ENCODE results near the gene RAP1A. TPM values are rescaled to one million over a fixed set of nuclear protein-coding genes. Genes with fewer than 3 reads are reported as not detected.
"Not testable (repeated sequence)": the region's sequence is repeated elsewhere in the genome, so short reads cannot be mapped to it uniquely, and the experiment has no call there.

The RAP1A gene
- polyA plus RNA-seq, 1 donor = 50.2 TPM

DNA sequence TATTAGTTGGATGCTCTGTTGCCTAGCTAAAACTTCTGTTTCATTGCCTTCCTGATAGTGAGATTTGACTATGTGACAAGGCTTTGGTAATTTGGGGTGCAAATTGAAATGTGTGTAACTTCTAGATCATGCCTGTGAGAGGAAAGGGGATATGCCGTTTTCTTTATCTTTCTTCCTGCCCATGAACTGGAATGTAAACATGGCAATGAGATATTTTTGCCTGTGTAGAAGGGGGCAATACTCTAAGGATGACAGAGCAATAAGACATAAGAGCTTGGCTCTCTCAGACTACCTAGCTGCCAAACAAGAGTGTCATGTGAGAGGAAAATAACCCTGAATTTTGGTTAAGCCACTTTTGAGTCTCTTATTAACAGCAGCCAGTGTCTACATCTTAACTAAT lies 49.7 kb downstream of the RAP1A start:
- no peak for DNase-seq

DNA sequence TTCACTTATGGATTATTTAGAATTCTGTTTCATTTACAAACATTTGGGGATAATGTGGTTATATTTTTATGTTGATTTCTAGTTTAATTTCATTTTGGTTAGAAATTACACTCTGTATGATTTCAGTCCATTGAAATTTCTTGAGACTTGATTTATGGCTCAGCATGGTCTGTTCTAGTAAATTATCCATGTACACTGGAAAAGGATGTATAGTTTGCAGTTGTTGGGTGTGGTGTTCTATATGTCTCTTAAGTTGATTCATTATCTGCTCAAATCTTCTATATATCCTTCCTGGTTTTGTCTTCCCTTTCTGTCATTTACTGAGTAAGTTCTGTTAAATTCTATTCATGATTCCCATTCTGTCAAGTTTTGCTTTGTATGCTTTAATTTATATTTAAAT lies 52.3 kb downstream of the RAP1A start:
- DNase-seq = no peak

GRCh38 chr1:111672331-111672730 lies 52.7 kb downstream of the RAP1A start:
- peak; percentile 9 for DNase-seq

- no peak for DNase-seq
Observed at GRCh38 chr1:111677604-111678003, 58.0 kb downstream of the RAP1A start.

DNA sequence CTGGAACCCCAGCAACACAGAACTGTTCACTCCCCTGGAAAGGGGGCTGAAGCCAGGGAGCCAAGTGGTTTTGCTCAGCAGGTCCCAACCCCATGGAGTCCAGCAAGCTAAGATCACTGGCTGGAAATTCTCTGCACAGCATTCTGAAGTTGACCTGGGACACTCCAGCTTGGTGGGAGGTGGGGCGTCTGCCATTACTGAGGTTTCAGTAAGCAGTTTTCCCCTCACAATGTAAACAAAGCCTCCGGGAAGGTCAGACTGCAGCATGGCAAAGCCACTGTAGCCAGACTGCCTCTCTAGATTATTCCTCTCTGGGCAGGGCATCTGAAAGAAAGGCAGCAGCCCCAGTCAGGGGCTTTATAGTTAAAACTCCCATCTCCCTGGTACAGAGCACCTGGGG lies 60.0 kb downstream of the RAP1A start:
- DNase-seq = no peak

- DNase-seq = not testable (repeated sequence)
Observed at GRCh38 chr1:111680212-111680800, 60.7 kb downstream of the RAP1A start.

DNA sequence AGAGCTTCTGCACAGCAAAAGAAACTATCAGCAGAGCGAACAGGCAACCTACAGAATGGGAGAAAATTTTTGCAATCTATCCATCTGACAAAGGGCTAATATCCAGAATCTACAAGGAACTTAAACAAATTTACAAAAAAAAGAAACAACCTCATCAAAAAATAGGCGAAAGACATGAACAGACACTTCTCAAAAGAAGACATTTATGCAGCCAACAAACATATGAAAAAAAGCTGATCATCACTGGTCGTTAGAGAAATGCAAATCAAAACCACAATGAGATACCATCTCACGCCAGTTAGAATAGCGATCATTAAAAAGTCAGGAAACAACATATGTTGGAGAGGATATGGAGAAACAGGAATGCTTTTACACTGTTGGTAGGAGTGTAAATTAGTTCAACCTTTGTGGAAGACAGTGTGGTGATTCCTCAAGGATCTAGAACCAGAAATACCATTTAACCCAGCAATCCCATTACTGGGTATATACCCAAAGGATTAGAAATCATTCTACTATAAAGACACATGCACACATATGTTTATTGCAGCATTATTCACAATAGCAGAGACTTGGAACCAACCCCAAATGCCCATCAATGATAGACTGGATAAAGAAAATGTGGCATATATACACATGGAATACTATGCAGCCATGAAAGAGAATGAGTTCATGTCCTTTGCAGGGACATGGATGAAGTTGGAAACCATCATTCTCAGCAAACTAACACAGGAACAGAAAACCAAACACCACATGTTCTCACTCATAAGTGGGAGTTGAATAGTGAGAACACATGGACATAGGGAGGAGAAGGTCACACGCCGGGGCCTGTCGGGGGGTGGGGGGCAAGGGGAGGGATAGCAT lies 65.9 kb downstream of the RAP1A start:
- not testable (repeated sequence) for DNase-seq

- DNase-seq = peak; percentile 69
Observed at GRCh38 chr1:111690306-111690617, 70.7 kb downstream of the RAP1A start.

- no peak for DNase-seq
Observed at GRCh38 chr1:111691886-111692285, 72.3 kb downstream of the RAP1A start.

DNA sequence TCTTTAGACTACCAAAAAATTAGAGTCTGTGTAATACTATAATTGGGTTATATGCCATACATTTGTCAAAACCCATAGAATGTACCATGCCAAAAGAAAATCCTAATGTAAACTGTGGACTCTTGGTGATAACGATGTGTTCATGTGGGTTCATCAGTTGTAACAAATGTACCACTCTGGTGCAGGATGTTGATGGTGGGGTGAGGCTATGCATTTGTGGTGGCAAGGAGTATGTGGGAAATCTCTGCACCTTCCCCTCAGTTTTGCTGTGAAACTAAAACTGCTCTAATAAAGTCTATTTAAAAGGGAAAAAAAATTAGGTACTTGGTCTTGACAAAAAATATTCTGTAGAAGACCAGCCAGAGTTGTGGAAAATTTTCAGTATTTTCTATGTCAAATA lies 76.2 kb downstream of the RAP1A start:
- DNase-seq = no peak

DNA sequence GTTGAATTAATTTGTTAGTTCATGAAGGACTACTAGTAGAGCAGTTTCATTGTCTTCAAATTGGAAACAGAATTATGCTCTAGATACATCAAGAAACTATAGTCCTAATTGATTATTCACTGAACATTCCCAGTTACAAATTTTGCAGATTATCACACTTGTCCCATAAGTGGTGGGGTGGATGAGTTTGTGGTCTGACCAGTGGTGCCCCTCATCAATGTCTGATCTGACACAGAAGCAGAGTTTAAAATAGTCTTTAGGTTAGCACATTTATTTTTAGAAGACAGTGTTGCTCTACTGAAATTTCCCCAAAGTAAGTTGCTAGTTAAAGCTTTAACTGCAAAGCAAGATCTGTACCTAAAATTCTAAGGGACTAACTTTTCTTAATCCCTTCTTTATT lies 76.7 kb downstream of the RAP1A start:
- DNase-seq = no peak

DNA sequence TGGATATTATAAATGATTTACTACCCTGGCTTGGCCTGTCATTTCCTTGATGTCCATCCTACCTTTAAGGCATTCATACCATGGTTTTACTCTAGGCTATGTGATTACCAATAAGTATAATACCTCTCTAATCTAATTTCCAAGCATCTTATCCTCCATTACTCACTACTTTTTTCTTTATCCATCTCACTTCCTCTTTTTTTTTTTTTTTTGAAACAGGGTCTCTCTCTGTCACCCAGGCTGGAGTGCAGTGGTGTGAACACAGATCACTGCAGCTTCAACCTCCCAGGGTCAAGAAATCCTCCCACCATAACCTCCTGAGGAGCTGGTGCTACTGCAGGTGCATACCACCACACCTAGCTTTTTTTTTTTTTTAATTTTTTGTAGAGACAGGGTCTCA lies 79.7 kb downstream of the RAP1A start:
- no peak for DNase-seq

DNA sequence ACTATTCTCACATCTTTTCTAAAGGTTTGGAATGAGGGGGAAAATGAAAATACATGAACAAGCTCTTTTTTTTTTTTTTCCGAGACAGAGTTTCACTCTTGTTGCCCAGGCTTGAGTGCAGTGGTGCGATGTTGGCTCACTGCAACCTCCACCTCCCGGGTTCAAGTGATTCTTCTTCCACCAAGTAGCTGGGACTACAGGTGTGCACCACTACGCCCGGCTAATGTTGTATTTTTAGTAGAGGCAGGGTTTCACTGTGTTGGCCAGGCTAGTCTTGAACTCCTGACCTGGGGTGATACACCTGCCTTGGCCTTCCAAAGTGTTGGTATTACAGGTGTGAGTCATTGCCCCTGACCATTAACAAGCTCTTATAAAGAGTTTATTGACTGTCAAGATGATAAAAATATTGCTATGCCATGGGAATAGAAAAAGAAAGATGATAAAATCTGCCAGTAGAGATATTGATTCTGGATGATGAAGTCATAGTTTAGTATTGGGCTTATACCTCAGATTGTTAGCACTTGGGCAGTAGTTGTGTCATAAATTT lies 83.0 kb downstream of the RAP1A start:
- DNase-seq = no peak

DNA sequence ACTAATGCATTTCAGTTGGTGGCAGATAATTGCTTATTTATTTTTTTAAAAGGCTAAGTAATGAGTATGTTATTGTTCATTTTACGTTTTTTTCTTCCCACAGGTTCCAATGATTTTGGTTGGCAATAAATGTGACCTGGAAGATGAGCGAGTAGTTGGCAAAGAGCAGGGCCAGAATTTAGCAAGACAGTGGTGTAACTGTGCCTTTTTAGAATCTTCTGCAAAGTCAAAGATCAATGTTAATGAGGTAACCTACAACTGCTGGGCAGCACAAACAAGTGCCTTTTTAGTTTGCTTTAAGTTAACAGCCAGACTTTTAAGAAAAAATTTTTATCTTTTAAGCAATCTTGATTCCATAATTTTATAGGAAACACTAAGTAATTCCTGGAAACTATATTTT lies 84.7 kb downstream of the RAP1A start:
- no peak for DNase-seq

- DNase-seq = no peak
Observed at GRCh38 chr1:111704776-111705175, 85.2 kb downstream of the RAP1A start.

GRCh38 chr1:111705841-111706240 lies 86.3 kb downstream of the RAP1A start:
- no peak for DNase-seq

- no peak for DNase-seq
Observed at GRCh38 chr1:111706921-111707320, 87.3 kb downstream of the RAP1A start.

GRCh38 chr1:111707906-111708305 lies 88.3 kb downstream of the RAP1A start:
- no peak for DNase-seq

- DNase-seq = no peak
Observed at GRCh38 chr1:111709986-111710385, 90.4 kb downstream of the RAP1A start.

DNA sequence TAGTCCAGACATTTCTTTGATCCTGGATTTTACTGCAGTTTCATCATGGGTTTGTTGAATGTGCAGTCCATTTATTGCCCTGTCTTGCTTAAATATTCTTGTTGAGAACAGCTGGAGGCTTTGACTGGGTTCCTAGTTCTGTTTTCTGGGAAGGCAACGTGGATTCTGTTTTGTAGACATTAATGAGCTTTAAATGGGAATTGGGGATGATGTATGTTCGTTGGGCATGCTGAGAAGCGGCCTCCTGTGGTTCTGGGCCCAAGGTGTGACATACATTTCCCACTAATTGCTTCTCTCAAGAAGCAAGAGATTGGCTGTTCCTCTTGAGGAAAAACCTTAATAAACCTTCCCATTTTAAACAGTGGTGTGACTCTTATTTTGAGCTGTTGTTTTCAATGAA lies 96.7 kb downstream of the RAP1A start:
- no peak for DNase-seq

- no peak for DNase-seq
Observed at GRCh38 chr1:111717450-111717849, 97.9 kb downstream of the RAP1A start.

DNA sequence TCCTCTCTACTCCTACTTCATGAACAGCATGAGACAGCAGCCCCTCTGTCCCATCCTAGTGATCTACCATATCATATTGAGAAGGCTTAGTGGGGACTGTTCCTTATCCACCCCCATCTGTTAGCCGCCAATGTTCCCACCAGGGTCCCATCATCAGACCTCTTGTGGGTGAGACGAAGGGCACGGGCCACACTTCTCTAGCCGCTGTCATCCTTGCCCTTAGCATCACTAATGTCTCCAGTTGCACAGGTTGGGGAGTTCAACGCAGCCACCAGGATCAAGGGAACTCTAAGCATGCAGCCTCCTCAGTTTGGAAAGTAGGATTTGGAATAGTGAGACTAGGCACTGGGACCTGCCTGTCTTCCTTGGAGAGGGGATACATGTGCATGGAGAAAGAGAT lies 99.5 kb downstream of the RAP1A start:
- DNase-seq = no peak

- peak; percentile 63 for DNase-seq
Observed at GRCh38 chr1:111719674-111720132, 100.1 kb downstream of the RAP1A start.
